ENCODE results near the gene OR8D4.

- TF ChIP-seq CTCF (IDR thresholded peaks at IDR 0.05): no peak
- no peak for TF ChIP-seq POLR2A (IDR thresholded peaks at IDR 0.05)
These were observed 2.0 kb downstream of the OR8D4 start for GRCh38 chr11:123903932-123904331.
